ENCODE measurements around the gene MECP2.

GRCh38 chrX:154097003-154097588 lies 421 bp downstream of the MECP2 start:
- TF ChIP-seq CTCF (conservative IDR thresholded peaks at IDR 0.05; ENCODE audit: low read length) (no peak), EZH2phosphoT487 (IDR thresholded peaks at IDR 0.05; ENCODE audit: borderline replicate concordance) (no peak)
